Mesendoderm (in vitro differentiated cells): ENCODE results near the gene TGM4.
"Not testable (repeated sequence)": the region's sequence is repeated elsewhere in the genome, so short reads cannot be mapped to it uniquely, and the experiment has no call there.

Experiments
- DNase-seq: peaks from one replicate; pipeline ENCODE4 v3.0.0; 2013
- H2AK5ac ChIP-seq: 2 replicates; pipeline ENCODE4 v1.6.1; 2013; ENCODE audit warnings: low read length, inconsistent platforms
- H2BK120ac ChIP-seq: 2 replicates; pipeline ENCODE4 v1.6.1; 2013; ENCODE audit warnings: low read depth, mild to moderate bottlenecking, low read length, moderate library complexity, mixed read lengths
- H2BK15ac ChIP-seq: replicated peaks from 2 replicates; pipeline ENCODE4 v1.6.1; 2013; ENCODE audit warnings: low read depth, mild to moderate bottlenecking, moderate library complexity
- H2BK5ac ChIP-seq: 2 replicates; pipeline ENCODE4 v1.6.1; 2013; ENCODE audit warnings: low read length, inconsistent platforms
- H3K18ac ChIP-seq: 2 replicates; pipeline ENCODE4 v1.6.1; 2013; ENCODE audit warnings: mild to moderate bottlenecking, low read length, mixed read lengths
- H3K23ac ChIP-seq: one replicate; pipeline ENCODE4 v1.6.1; 2013; ENCODE audit warnings: low read length
- H3K27ac ChIP-seq: 2 replicates; pipeline ENCODE4 v1.5.1; 2013; ENCODE audit warnings: low read depth, mild to moderate bottlenecking, inconsistent platforms, low read length, moderate library complexity
- H3K27me3 ChIP-seq: 2 replicates; pipeline ENCODE4 v1.6.1; 2013; ENCODE audit warnings: low read length, control low read depth, mild to moderate bottlenecking, inconsistent platforms; ENCODE audit not compliant: insufficient read depth, poor library complexity
- H3K36me3 ChIP-seq: 2 replicates; pipeline ENCODE4 v1.6.1; 2013; ENCODE audit warnings: low read length, inconsistent platforms; ENCODE audit not compliant: control insufficient read depth, insufficient read depth
- H3K4ac ChIP-seq: one replicate; pipeline ENCODE4 v1.6.1; 2013; ENCODE audit warnings: low read depth, mild to moderate bottlenecking, low read length, moderate library complexity
- H3K4me1 ChIP-seq: 2 replicates; pipeline ENCODE4 v1.6.1; 2013; ENCODE audit warnings: low read depth, low read length, inconsistent platforms; ENCODE audit not compliant: control insufficient read depth
- H3K4me2 ChIP-seq: 2 replicates; pipeline ENCODE4 v1.6.1; 2013; ENCODE audit warnings: low read length
- H3K4me3 ChIP-seq: 2 replicates; pipeline ENCODE4 v1.5.1; 2013; ENCODE audit warnings: mild to moderate bottlenecking, low read length
- H3K56ac ChIP-seq: one replicate; pipeline ENCODE4 v1.6.1; 2013; ENCODE audit warnings: low read length
- H3K79me1 ChIP-seq: 2 replicates; pipeline ENCODE4 v1.6.1; 2013; ENCODE audit warnings: low read length, inconsistent platforms
- H3K79me2 ChIP-seq: 2 replicates; pipeline ENCODE4 v1.6.1; 2013; ENCODE audit warnings: mild to moderate bottlenecking, low read length; ENCODE audit not compliant: control insufficient read depth, insufficient read depth
- H3K9ac ChIP-seq: 2 replicates; pipeline ENCODE4 v1.6.1; 2013; ENCODE audit warnings: low read length, inconsistent platforms
- H4K5ac ChIP-seq: one replicate; pipeline ENCODE4 v1.6.1; 2013; ENCODE audit warnings: low read length
- H4K8ac ChIP-seq: one replicate; pipeline ENCODE4 v1.6.1; 2013; ENCODE audit warnings: low read depth, mild to moderate bottlenecking, control low read depth, low read length, moderate library complexity
- WGBS: extraction: QIAGEN DNeasy Blood & Tissue Kit; methylation state at CpG from one replicate; pipeline ENCODE4 v1.1.7; 2013; ENCODE audit warnings: low lambda C conversion rate, missing lambda C conversion rate; ENCODE audit not compliant: insufficient coverage; ENCODE audit errors: extremely low coverage; 5-methylcytosine and 5-hydroxymethylcytosine counted together

Gene TGM4

GRCh38 chr3:44949770-44950169 lies 75.4 kb downstream of the TGM4 start:
- not testable (repeated sequence) for H3K36me3 ChIP-seq, H3K79me1 ChIP-seq, H3K4ac ChIP-seq, H4K8ac ChIP-seq, H3K9ac ChIP-seq, H2AK5ac ChIP-seq, H3K56ac ChIP-seq, H3K23ac ChIP-seq, H3K4me3 ChIP-seq, H3K4me1 ChIP-seq, H4K5ac ChIP-seq, H2BK5ac ChIP-seq, H3K18ac ChIP-seq, H3K4me2 ChIP-seq, H3K27me3 ChIP-seq, H3K79me2 ChIP-seq, H2BK15ac ChIP-seq, DNase-seq, H3K27ac ChIP-seq, H2BK120ac ChIP-seq
- no CpG with 5 or more reads among the region's 4 CpGs for WGBS

GRCh38 chr3:44950275-44950734 lies 75.9 kb downstream of the TGM4 start:
- Histone ChIP-seq H3K23ac (no peak overlapping the region), H3K4me2 (no peak overlapping the region), H3K27ac (no peak overlapping the region), H2BK120ac (no peak overlapping the region), H3K18ac (no peak overlapping the region), H3K9ac (no peak overlapping the region), H2AK5ac (no peak overlapping the region), H2BK15ac (no peak overlapping the region), H4K8ac (no peak overlapping the region), H3K4me3 (no peak overlapping the region), H3K36me3 (no peaks in the 10 kb centered on the region), H3K4ac (no peak overlapping the region), H4K5ac (no peak overlapping the region), H3K56ac (no peak overlapping the region), H3K79me2 (no peaks in the 10 kb centered on the region), H3K4me1 (no peaks in the 10 kb centered on the region), H2BK5ac (no peak overlapping the region), H3K79me1 (peaks cover 8% of the 10 kb centered on the region), H3K27me3 (no peaks in the 10 kb centered on the region)
- WGBS, result no CpG with 5 or more reads among the region's 2 CpGs
- no peak for DNase-seq

DNA sequence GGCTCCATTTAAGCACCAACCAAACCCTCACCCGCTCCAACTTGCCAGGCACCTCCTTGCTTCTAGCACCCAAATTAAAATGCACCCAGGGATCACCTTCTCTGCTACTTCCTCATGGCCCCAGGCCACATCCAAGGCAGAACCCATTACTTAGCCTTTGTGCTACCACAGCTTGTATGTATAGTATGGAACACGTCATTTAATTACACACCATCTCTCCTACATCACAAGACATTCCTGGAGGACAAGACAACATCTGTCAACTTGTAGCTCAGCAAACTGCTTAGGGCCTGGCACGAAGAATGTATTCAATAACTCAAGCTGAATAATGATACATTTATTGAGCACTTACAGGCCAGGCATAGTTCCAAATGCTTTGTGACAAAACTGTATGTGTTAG lies 78.3 kb downstream of the TGM4 start:
- no peak overlapping the region for H3K27ac ChIP-seq
- no peaks in the 10 kb centered on the region for H3K36me3 ChIP-seq
- no peak overlapping the region for H3K9ac ChIP-seq
- no peak overlapping the region for H3K23ac ChIP-seq
- no peak overlapping the region for H2BK120ac ChIP-seq
- H3K79me1 ChIP-seq, result peaks cover 8% of the 10 kb centered on the region
- H3K4me3 ChIP-seq, result no peak overlapping the region
- no peak overlapping the region for H3K4me2 ChIP-seq
- H3K27me3 ChIP-seq, result no peaks in the 10 kb centered on the region
- no peak overlapping the region for H2BK15ac ChIP-seq
- H3K4ac ChIP-seq, result no peak overlapping the region
- no peaks in the 10 kb centered on the region for H3K79me2 ChIP-seq
- H4K5ac ChIP-seq, result no peak overlapping the region
- H3K4me1 ChIP-seq, result no peaks in the 10 kb centered on the region
- H2BK5ac ChIP-seq, result no peak overlapping the region
- H3K18ac ChIP-seq, result no peak overlapping the region
- no peak overlapping the region for H2AK5ac ChIP-seq
- DNase-seq, result no peak
- no peak overlapping the region for H3K56ac ChIP-seq
- WGBS, result no CpG with 5 or more reads among the region's 3 CpGs
- no peak overlapping the region for H4K8ac ChIP-seq

- no CpG with 5 or more reads among the region's 5 CpGs for WGBS
- Histone ChIP-seq H3K4me1 (no peaks in the 10 kb centered on the region), H3K79me2 (no peaks in the 10 kb centered on the region), H3K18ac (no peak overlapping the region), H3K27ac (no peak overlapping the region), H3K9ac (no peak overlapping the region), H3K4me3 (no peak overlapping the region), H3K56ac (no peak overlapping the region), H3K79me1 (peaks cover 8% of the 10 kb centered on the region), H2AK5ac (no peak overlapping the region), H4K5ac (no peak overlapping the region), H3K27me3 (no peaks in the 10 kb centered on the region), H3K36me3 (no peaks in the 10 kb centered on the region), H2BK5ac (no peak overlapping the region), H2BK120ac (no peak overlapping the region), H2BK15ac (no peak overlapping the region), H4K8ac (no peak overlapping the region), H3K4ac (no peak overlapping the region), H3K4me2 (no peak overlapping the region), H3K23ac (no peak overlapping the region)
- DNase-seq, result no peak
Observed at GRCh38 chr3:44954304-44954703, 79.9 kb downstream of the TGM4 start.

- H3K79me2 ChIP-seq, result no peaks in the 10 kb centered on the region
- no peak overlapping the region for H3K23ac ChIP-seq
- H4K8ac ChIP-seq, result no peak overlapping the region
- no CpG with 5 or more reads among the region's 3 CpGs for WGBS
- no peak overlapping the region for H3K4me3 ChIP-seq
- H2BK5ac ChIP-seq, result no peak overlapping the region
- no peak for DNase-seq
- no peaks in the 10 kb centered on the region for H3K27me3 ChIP-seq
- no peak overlapping the region for H3K4ac ChIP-seq
- no peak overlapping the region for H3K56ac ChIP-seq
- H3K4me2 ChIP-seq, result no peak overlapping the region
- no peak overlapping the region for H3K27ac ChIP-seq
- no peak overlapping the region for H2AK5ac ChIP-seq
- H3K36me3 ChIP-seq, result no peaks in the 10 kb centered on the region
- no peak overlapping the region for H2BK15ac ChIP-seq
- peaks cover 6% of the 10 kb centered on the region for H3K79me1 ChIP-seq
- H2BK120ac ChIP-seq, result no peak overlapping the region
- H3K18ac ChIP-seq, result no peak overlapping the region
- H4K5ac ChIP-seq, result no peak overlapping the region
- no peak overlapping the region for H3K9ac ChIP-seq
- H3K4me1 ChIP-seq, result no peaks in the 10 kb centered on the region
Observed at GRCh38 chr3:44954962-44955361, 80.6 kb downstream of the TGM4 start.

GRCh38 chr3:44955917-44956316 lies 81.5 kb downstream of the TGM4 start:
- Histone ChIP-seq H3K4me3 (no peak overlapping the region), H2BK5ac (no peak overlapping the region), H2BK120ac (no peak overlapping the region), H3K56ac (no peak overlapping the region), H2BK15ac (no peak overlapping the region), H3K23ac (no peak overlapping the region), H2AK5ac (no peak overlapping the region), H3K4me1 (no peaks in the 10 kb centered on the region), H3K36me3 (no peaks in the 10 kb centered on the region), H3K9ac (no peak overlapping the region), H4K5ac (no peak overlapping the region), H3K79me1 (peaks cover 8% of the 10 kb centered on the region), H3K4ac (no peak overlapping the region), H3K79me2 (no peaks in the 10 kb centered on the region), H4K8ac (no peak overlapping the region), H3K18ac (no peak overlapping the region), H3K4me2 (no peak overlapping the region), H3K27ac (no peak overlapping the region), H3K27me3 (no peaks in the 10 kb centered on the region)
- no CpG with 5 or more reads among the region's 1 CpG for WGBS
- no peak for DNase-seq
